D721Med (cell line): ENCODE measurements around the gene NCF4.

Experiments
- DNase-seq: peaks from one replicate; pipeline ENCODE4 v3.0.0; 2011; ENCODE audit warnings: low spot score; ENCODE audit not compliant: insufficient read length
- FAIRE-seq: peaks from 2 replicates; lab custom pipeline; 2011; peaks lifted over from hg19 to GRCh38; lab: Jason Lieb, UNC
- TF ChIP-seq, protein P1 (sequence below): IDR thresholded peaks from 2 replicates; pipeline ENCODE4 v1.5.1; 2012; ENCODE audit warnings: mild to moderate bottlenecking, control low read depth; ENCODE audit not compliant: insufficient read depth; ENCODE audit errors: missing control alignments

The NCF4 gene

GRCh38 chr22:36850682-36851081 is 10.1 kb upstream of the NCF4 start:
- FAIRE-seq (no peak), DNase-seq (no peak)
- TF ChIP-seq, protein P1, sequence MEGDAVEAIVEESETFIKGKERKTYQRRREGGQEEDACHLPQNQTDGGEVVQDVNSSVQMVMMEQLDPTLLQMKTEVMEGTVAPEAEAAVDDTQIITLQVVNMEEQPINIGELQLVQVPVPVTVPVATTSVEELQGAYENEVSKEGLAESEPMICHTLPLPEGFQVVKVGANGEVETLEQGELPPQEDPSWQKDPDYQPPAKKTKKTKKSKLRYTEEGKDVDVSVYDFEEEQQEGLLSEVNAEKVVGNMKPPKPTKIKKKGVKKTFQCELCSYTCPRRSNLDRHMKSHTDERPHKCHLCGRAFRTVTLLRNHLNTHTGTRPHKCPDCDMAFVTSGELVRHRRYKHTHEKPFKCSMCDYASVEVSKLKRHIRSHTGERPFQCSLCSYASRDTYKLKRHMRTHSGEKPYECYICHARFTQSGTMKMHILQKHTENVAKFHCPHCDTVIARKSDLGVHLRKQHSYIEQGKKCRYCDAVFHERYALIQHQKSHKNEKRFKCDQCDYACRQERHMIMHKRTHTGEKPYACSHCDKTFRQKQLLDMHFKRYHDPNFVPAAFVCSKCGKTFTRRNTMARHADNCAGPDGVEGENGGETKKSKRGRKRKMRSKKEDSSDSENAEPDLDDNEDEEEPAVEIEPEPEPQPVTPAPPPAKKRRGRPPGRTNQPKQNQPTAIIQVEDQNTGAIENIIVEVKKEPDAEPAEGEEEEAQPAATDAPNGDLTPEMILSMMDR: no peak

DNA sequence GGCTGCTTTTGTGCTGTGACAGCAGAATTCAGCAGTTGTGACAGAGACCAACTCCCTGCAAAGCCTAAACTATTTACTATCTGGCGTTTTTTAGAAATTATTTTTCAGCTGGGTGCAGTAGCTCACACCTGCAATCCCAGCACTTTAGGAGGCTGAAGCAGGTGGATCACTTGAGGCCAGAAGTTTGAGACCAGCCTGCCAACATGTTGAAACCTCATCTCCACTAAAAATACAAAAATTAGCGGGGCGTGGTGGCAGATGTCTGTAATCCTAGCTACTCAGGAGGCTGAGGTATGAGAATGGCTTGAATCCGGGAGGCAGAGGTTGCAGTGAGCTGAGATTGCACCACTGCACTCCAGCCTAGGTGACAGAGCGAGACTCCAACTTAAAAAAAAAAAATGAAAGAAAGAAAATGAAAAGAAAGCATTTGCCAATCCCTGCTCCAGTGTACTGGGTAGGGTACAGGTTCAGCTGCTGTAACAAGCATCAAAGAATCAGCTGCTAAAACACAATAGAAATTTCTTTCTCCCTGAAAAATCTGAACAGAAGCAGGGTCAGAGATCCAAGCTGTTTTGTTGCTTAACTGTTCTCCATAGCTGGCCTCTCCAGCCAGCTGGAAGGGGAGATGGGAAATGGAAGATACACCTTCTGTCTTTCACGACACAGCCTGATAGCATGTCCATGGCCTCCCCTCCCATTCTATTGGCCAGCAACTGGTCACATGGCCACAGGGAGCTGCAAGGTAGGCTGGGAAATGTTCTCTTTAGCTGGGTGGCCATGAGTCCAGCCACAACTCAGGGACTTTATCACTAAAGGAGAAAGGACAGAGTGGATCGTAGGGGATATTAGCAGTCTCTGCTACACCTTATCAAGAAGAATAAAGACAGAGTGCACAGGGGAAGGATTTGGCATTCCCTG is 8.5 kb upstream of the NCF4 start:
- no peak for DNase-seq
- no peak for FAIRE-seq
- TF ChIP-seq, protein P1: no peak

- TF ChIP-seq, protein P1: peak; percentile 60
- FAIRE-seq (no peak), DNase-seq (no peak)
These were observed 7.3 kb upstream of the NCF4 start for GRCh38 chr22:36853407-36854099.

- TF ChIP-seq, protein P1: no peak
- FAIRE-seq (no peak), DNase-seq (no peak)
These were observed 5.3 kb upstream of the NCF4 start for GRCh38 chr22:36855478-36855877.

GRCh38 chr22:36856121-36856791 is 4.5 kb upstream of the NCF4 start:
- DNase-seq (peak; percentile 45), FAIRE-seq (no peak)

DNA sequence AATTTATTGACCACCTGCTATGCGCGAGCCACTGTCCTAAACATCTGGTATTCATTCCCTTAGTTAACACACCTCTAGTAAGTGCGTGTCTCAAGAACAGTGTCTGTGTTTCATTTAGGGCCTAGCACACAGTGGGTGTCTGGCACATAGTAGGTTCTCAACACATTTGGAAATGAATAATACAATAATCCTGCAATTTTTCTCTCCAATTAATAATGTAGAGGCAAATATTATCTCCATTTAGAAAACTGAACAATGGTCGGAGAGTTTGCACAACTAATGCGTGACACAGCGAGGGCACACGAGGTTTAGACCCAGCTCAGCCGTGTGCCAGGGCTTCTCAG is 4.0 kb upstream of the NCF4 start:
- TF ChIP-seq, protein P1: no peak
- DNase-seq (no peak), FAIRE-seq (no peak)

More at GRCh38 chr22:36856121-36856791, 4.5 kb upstream of the NCF4 start:
- TF ChIP-seq, protein P1: peak; percentile 100
